Neural progenitor cell (in vitro differentiated cells): ENCODE data around the gene NPY2R. TPM values are rescaled to one million over a fixed set of nuclear protein-coding genes. Genes with fewer than 3 reads are reported as not detected.

Experiments used
- DNase-seq: peaks from one replicate; pipeline ENCODE4 v3.0.0-alpha.2; 2016; ENCODE audit warnings: low spot score
- H2AFZ ChIP-seq: fragments of 200-600 bp; sonication (generic); replicated peaks from 2 replicates; pipeline ENCODE4 v1.6.1; 2016; ENCODE audit warnings: antibody characterized with exemption
- H3F3A ChIP-seq: fragments of 200-600 bp; sonication (generic); 2 replicates; pipeline ENCODE4 v1.6.1; 2016; ENCODE audit warnings: antibody characterized with exemption, low read depth
- H3K27ac ChIP-seq: fragments of 200-600 bp; sonication (generic); 2 replicates; pipeline ENCODE4 v1.5.1; 2016; ENCODE audit warnings: mild to moderate bottlenecking
- H3K27me3 ChIP-seq: fragments of 200-600 bp; sonication (generic); 2 replicates; pipeline ENCODE4 v1.6.1; 2016; ENCODE audit warnings: mild to moderate bottlenecking, moderate library complexity
- H3K36me3 ChIP-seq: fragments of 200-600 bp; sonication (generic); 2 replicates; pipeline ENCODE4 v1.5.1; 2016
- H3K4me1 ChIP-seq: fragments of 200-600 bp; sonication (generic); 2 replicates; pipeline ENCODE4 v1.6.1; 2016; ENCODE audit warnings: mixed run types
- H3K4me2 ChIP-seq: fragments of 200-600 bp; sonication (generic); 2 replicates; pipeline ENCODE4 v1.6.1; 2016
- H3K4me3 ChIP-seq: fragments of 200-600 bp; sonication (generic); 2 replicates; pipeline ENCODE4 v1.5.1; 2016
- H3K79me2 ChIP-seq: fragments of 200-600 bp; sonication (generic); 2 replicates; pipeline ENCODE4 v1.6.1; 2016; ENCODE audit warnings: low read depth
- H3K9ac ChIP-seq: fragments of 200-600 bp; sonication (generic); 2 replicates; pipeline ENCODE4 v1.6.1; 2016
- H3K9me3 ChIP-seq: fragments of 200-600 bp; sonication (generic); 2 replicates; pipeline ENCODE4 v1.5.1; 2016; ENCODE audit warnings: low read depth
- H4K20me1 ChIP-seq: fragments of 200-600 bp; sonication (generic); 2 replicates; pipeline ENCODE4 v1.6.1; 2016; ENCODE audit warnings: low read depth
- H3K27ac Mint-ChIP-seq: 3 replicates; pipeline ENCODE4 v1.8.0; 2021; ENCODE audit warnings: mixed read lengths
- H3K27me3 Mint-ChIP-seq: 2 replicates; pipeline ENCODE4 v1.8.0; 2022; ENCODE audit warnings: low read depth, mild to moderate bottlenecking, inconsistent platforms, moderate library complexity, mixed read lengths; ENCODE audit not compliant: insufficient read depth
- H3K36me3 Mint-ChIP-seq: 3 replicates; pipeline ENCODE4 v1.8.0; 2021; ENCODE audit warnings: mixed read lengths
- H3K4me1 Mint-ChIP-seq: 3 replicates; pipeline ENCODE4 v1.8.0; 2021; ENCODE audit warnings: mixed read lengths
- H3K4me3 Mint-ChIP-seq: 3 replicates; pipeline ENCODE4 v1.8.0; 2021; ENCODE audit warnings: mild to moderate bottlenecking, moderate library complexity, mixed read lengths
- H3K9me3 Mint-ChIP-seq: 3 replicates; pipeline ENCODE4 v1.8.0; 2020; ENCODE audit warnings: mixed read lengths
- CTCF ChIP-seq: fragments of 200-600 bp; sonication (generic); IDR thresholded peaks from 2 replicates; pipeline ENCODE4 v1.5.1; 2017; ENCODE audit warnings: antibody characterized with exemption, mild to moderate bottlenecking
- EZH2 ChIP-seq: fragments of 200-600 bp; sonication (generic); IDR thresholded peaks from 2 replicates; pipeline ENCODE4 v1.6.1; 2017; ENCODE audit warnings: antibody characterized with exemption, mild to moderate bottlenecking, moderate library complexity
- EZH2phosphoT487 ChIP-seq: fragments of 200-600 bp; sonication (generic); IDR thresholded peaks from 2 replicates; pipeline ENCODE4 v1.6.1; 2017; ENCODE audit warnings: antibody characterized with exemption
- total RNA-seq: library from RNA; depleted of rRNA; stranded (reverse); fragments of >200 nt; gene quantifications from 2 replicates; pipeline ENCODE4 v1.2.3, GENCODE V29; 2015; ENCODE audit warnings: low replicate concordance

Gene NPY2R
- total RNA-seq, 1 donor from 2014 or later, result 8.5 TPM

- no peaks in the 10 kb centered on the region for H4K20me1 ChIP-seq
- no peak overlapping the region for H3K4me2 ChIP-seq
- H3K27me3 ChIP-seq, result no peaks in the 10 kb centered on the region
- Mint-ChIP-seq H3K36me3 (no peaks in the 10 kb centered on the region), H3K4me3 (no peak overlapping the region), H3K4me1 (no peaks in the 10 kb centered on the region), H3K27me3 (no peaks in the 10 kb centered on the region), H3K9me3 (no peaks in the 10 kb centered on the region), H3K27ac (no peak overlapping the region)
- no peak overlapping the region for H2AFZ ChIP-seq
- H3K4me1 ChIP-seq, result no peaks in the 10 kb centered on the region
- no peak overlapping the region for H3K27ac ChIP-seq
- H3F3A ChIP-seq, result no peaks in the 10 kb centered on the region
- H3K79me2 ChIP-seq, result no peaks in the 10 kb centered on the region
- no peak overlapping the region for H3K4me3 ChIP-seq
- no peak for TF ChIP-seq EZH2phosphoT487
- TF ChIP-seq CTCF, result no peak
- TF ChIP-seq EZH2, result no peak
- DNase-seq, result no peak
- H3K36me3 ChIP-seq, result no peaks in the 10 kb centered on the region
- H3K9me3 ChIP-seq, result no peaks in the 10 kb centered on the region
- no peak overlapping the region for H3K9ac ChIP-seq
Observed at GRCh38 chr4:155170569-155170968, 37.9 kb upstream of the NPY2R start.

- H3F3A ChIP-seq, result no peaks in the 10 kb centered on the region
- no peaks in the 10 kb centered on the region for H3K36me3 ChIP-seq
- TF ChIP-seq CTCF, result no peak
- no peak for TF ChIP-seq EZH2
- TF ChIP-seq EZH2phosphoT487, result no peak
Observed at GRCh38 chr4:155173371-155173770, 35.1 kb upstream of the NPY2R start.

GRCh38 chr4:155174668-155175067, 33.8 kb upstream of the NPY2R start:
- Mint-ChIP-seq H3K27me3 (no peaks in the 10 kb centered on the region), H3K36me3 (no peaks in the 10 kb centered on the region), H3K27ac (no peak overlapping the region), H3K4me1 (no peaks in the 10 kb centered on the region), H3K4me3 (no peak overlapping the region), H3K9me3 (no peaks in the 10 kb centered on the region)
- Histone ChIP-seq H3K27ac (no peak overlapping the region), H3K79me2 (no peaks in the 10 kb centered on the region), H3F3A (no peaks in the 10 kb centered on the region), H4K20me1 (no peaks in the 10 kb centered on the region), H3K4me1 (no peaks in the 10 kb centered on the region), H3K27me3 (no peaks in the 10 kb centered on the region), H3K9me3 (no peaks in the 10 kb centered on the region), H3K4me3 (no peak overlapping the region), H3K36me3 (no peaks in the 10 kb centered on the region), H2AFZ (no peak overlapping the region), H3K4me2 (no peak overlapping the region), H3K9ac (no peak overlapping the region)
- DNase-seq, result no peak
- TF ChIP-seq EZH2phosphoT487 (no peak), EZH2 (no peak), CTCF (no peak)

More at GRCh38 chr4:155173371-155173770, 35.1 kb upstream of the NPY2R start:
- DNase-seq, result no peak
- H3K4me1 Mint-ChIP-seq, result no peaks in the 10 kb centered on the region
- Histone ChIP-seq H3K9me3 (no peaks in the 10 kb centered on the region), H3K27me3 (no peaks in the 10 kb centered on the region), H4K20me1 (no peaks in the 10 kb centered on the region), H2AFZ (no peak overlapping the region), H3K79me2 (no peaks in the 10 kb centered on the region), H3K27ac (no peak overlapping the region), H3K4me2 (no peak overlapping the region), H3K9ac (no peak overlapping the region), H3K4me1 (no peaks in the 10 kb centered on the region), H3K4me3 (no peak overlapping the region)
- H3K4me3 Mint-ChIP-seq, result no peak overlapping the region
- no peaks in the 10 kb centered on the region for H3K36me3 Mint-ChIP-seq
- H3K27me3 Mint-ChIP-seq, result no peaks in the 10 kb centered on the region
- no peaks in the 10 kb centered on the region for H3K9me3 Mint-ChIP-seq
- H3K27ac Mint-ChIP-seq, result no peak overlapping the region

- Histone ChIP-seq H3K4me2 (no peak overlapping the region), H3K4me3 (no peak overlapping the region), H3K36me3 (no peaks in the 10 kb centered on the region), H3K27me3 (no peaks in the 10 kb centered on the region), H2AFZ (no peak overlapping the region), H3K9me3 (no peaks in the 10 kb centered on the region), H3K9ac (no peak overlapping the region), H3K27ac (no peak overlapping the region), H3F3A (no peaks in the 10 kb centered on the region), H4K20me1 (no peaks in the 10 kb centered on the region), H3K79me2 (no peaks in the 10 kb centered on the region), H3K4me1 (no peaks in the 10 kb centered on the region)
- TF ChIP-seq CTCF (no peak), EZH2phosphoT487 (no peak), EZH2 (no peak)
- Mint-ChIP-seq H3K27ac (no peak overlapping the region), H3K27me3 (no peaks in the 10 kb centered on the region), H3K4me1 (no peaks in the 10 kb centered on the region), H3K9me3 (no peaks in the 10 kb centered on the region), H3K36me3 (no peaks in the 10 kb centered on the region), H3K4me3 (no peak overlapping the region)
- no peak for DNase-seq
Observed at GRCh38 chr4:155179216-155179615, 29.2 kb upstream of the NPY2R start.
